GM04504 (cell line): ENCODE data around the gene PRSS23.
"Not testable (repeated sequence)": the region's sequence is repeated elsewhere in the genome, so short reads cannot be mapped to it uniquely, and the experiment has no call there.

ENCODE experiments used
- DNase-seq: peaks from one replicate; pipeline ENCODE4 v3.0.0-alpha.2; 2012; ENCODE audit warnings: low read depth

Gene PRSS23

GRCh38 chr11:86815726-86816125 lies 15.4 kb downstream of the PRSS23 start:
- DNase-seq: no peak

- DNase-seq: no peak
Observed at GRCh38 chr11:86816251-86816726, 15.9 kb downstream of the PRSS23 start.

GRCh38 chr11:86818462-86819192 lies 18.3 kb downstream of the PRSS23 start:
- DNase-seq: no peak

- not testable (repeated sequence) for DNase-seq
Observed at GRCh38 chr11:86824139-86824538, 23.8 kb downstream of the PRSS23 start.

- not testable (repeated sequence) for DNase-seq
Observed at GRCh38 chr11:86834376-86834775, 34.0 kb downstream of the PRSS23 start.

GRCh38 chr11:86844762-86845508 lies 44.6 kb downstream of the PRSS23 start:
- not testable (repeated sequence) for DNase-seq

- DNase-seq: no peak
Observed at GRCh38 chr11:86848132-86848531, 47.8 kb downstream of the PRSS23 start.

GRCh38 chr11:86849679-86850078 lies 49.3 kb downstream of the PRSS23 start:
- no peak for DNase-seq
